ENCODE results near the gene U2SURP. TPM values are rescaled to one million over a fixed set of nuclear protein-coding genes. Genes with fewer than 3 reads are reported as not detected.

The U2SURP gene
- total RNA-seq, 1 experiment from 2014 or later = 132 TPM

DNA sequence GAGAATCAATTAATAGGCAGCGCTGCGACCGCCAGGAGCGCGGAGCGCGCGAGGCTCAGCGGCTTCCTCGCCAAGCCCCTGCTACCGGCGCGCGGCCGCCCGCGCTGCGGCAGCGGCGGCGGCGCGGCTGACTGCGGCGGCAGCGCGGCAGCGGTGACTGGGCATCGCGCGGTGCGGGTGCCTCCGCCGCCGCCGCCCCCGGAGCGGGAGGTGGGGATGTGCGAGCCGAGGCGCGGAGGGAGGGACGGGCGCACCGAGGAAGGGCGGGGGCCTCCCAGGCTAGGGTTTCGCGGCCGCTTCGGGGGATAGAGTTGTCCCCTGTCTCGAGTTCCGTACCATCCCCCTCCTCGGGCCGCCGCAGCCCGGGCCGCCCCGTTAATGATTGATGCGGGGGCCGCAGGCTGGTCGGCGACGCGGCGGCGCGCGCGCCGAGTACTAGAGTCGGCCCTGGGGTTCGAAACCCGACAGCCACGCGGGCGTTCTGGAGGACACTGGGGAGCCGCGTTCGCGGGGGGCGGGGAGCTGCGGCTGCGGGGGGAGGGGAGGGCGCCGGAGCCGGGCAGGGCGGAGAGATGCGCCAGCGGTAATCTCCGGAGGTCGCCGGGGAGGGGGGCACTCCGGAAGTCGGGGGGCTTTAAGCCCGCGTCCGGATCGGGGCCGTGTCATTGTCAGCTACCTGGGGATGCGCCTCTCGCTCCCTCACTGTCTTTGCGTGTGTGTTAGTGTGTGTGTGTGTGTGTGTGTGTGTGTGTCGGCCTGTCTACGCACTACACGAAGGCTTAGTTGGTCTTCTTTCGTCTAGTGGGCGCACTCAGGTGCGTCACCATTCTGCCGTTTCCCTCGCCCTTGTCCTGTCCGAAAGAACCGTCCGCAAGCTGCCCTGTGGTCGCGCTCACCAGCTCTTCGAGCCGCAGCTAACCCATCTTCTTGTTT lies 37.6 kb upstream of the U2SURP start, which contains the start of gene PAQR9:
Gene PAQR9, minus strand, starts transcription at position 159 of the 933 bp plus-strand sequence. CDS start 338 bp downstream, outside the sequence.
- Histone ChIP-seq H3K36me3 (ENCODE audit: control insufficient read depth in 1 of 2, insufficient read depth in 2 of 2, low read length in 2 of 2) (no peaks in the 10 kb centered on the region), H3K4me2 (ENCODE audit: low read length) (peak within 1 kb of the TSS; percentile 68), H4K20me1 (ENCODE audit: insufficient read depth) (no peaks in the 10 kb centered on the region), H3K9me2 (ENCODE audit: insufficient read depth) (no peaks in the 10 kb centered on the region), H3K9ac (ENCODE audit: low read length) (peak within 1 kb of the TSS; percentile 36; the same call in 1 of the 2 replicates), H2AFZ (ENCODE audit: low read depth, low read length, poor library complexity, severe bottlenecking) (no peak within 1 kb of the TSS), H3K4me3 (replicated peaks in 1 of 2; ENCODE audit: low read depth in 1 of 2, low read length in 2 of 2) (peak within 1 kb of the TSS; percentile 39 to 52), H3K79me2 (ENCODE audit: insufficient read depth, low read length) (no peaks in the 10 kb centered on the region), H3K9me3 (ENCODE audit: control insufficient read depth in 1 of 2, insufficient read depth in 1 of 2, low read depth in 1 of 2, low read length in 2 of 2) (no peaks in the 10 kb centered on the region), H3K4me1 (ENCODE audit: control insufficient read depth in 1 of 2, insufficient read depth in 2 of 2, low read length in 2 of 2) (peaks cover 0 to 8% of the 10 kb centered on the region in 2 experiments; a peak in 2 of 4 replicates), H3K27me3 (ENCODE audit: insufficient read depth, low read length) (no peaks in the 10 kb centered on the region), H3K27ac (ENCODE audit: low read depth, low read length) (no peak within 1 kb of the TSS; the same call in 1 of the 2 replicates)
- DNase-seq (ENCODE audit: low read depth, low spot score) (no peak), ATAC-seq (peak; percentile 59)
- intact Hi-C loops (cut with micrococcal nuclease) = no loop called here
- ChIA-PET RAD21 (ENCODE audit: low non-redundant PET in 1 of 2, low total read pairs in 2 of 2, uncharacterized antibody in 2 of 2, unreplicated experiment in 2 of 2) (no interaction called here), POLR2A (no interaction called here), CTCF (no interaction called here)
- no TSS peak for BruUV-seq (replicated peaks)
- TF ChIP-seq POLR2A (IDR thresholded peaks at IDR 0.05; ENCODE audit: borderline replicate concordance, extremely low read depth, insufficient read depth, insufficient read length) (no peak), SIN3A (IDR thresholded peaks at IDR 0.05; ENCODE audit: low read depth) (no peak), SP1 (IDR thresholded peaks at IDR 0.05; ENCODE audit: low read depth) (no peak), YY1 (IDR thresholded peaks at IDR 0.05; ENCODE audit: extremely low read depth, insufficient replicate concordance, low read depth, low read length) (no peak), EZH2 (IDR thresholded peaks at IDR 0.05) (no peak), ZNF274 (IDR thresholded peaks at IDR 0.05; ENCODE audit: low read depth, low read length) (no peak), FOSL1 (IDR thresholded peaks at IDR 0.05; ENCODE audit: low read depth) (no peak), RAD21 (IDR thresholded peaks at IDR 0.05; ENCODE audit: low read depth) (no peak)
- TF ChIP-seq, protein P1, sequence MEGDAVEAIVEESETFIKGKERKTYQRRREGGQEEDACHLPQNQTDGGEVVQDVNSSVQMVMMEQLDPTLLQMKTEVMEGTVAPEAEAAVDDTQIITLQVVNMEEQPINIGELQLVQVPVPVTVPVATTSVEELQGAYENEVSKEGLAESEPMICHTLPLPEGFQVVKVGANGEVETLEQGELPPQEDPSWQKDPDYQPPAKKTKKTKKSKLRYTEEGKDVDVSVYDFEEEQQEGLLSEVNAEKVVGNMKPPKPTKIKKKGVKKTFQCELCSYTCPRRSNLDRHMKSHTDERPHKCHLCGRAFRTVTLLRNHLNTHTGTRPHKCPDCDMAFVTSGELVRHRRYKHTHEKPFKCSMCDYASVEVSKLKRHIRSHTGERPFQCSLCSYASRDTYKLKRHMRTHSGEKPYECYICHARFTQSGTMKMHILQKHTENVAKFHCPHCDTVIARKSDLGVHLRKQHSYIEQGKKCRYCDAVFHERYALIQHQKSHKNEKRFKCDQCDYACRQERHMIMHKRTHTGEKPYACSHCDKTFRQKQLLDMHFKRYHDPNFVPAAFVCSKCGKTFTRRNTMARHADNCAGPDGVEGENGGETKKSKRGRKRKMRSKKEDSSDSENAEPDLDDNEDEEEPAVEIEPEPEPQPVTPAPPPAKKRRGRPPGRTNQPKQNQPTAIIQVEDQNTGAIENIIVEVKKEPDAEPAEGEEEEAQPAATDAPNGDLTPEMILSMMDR (IDR thresholded peaks at IDR 0.05 in 2 of 3, conservative IDR thresholded peaks at IDR 0.05 in 1 of 3; ENCODE audit: borderline replicate concordance in 1 of 3, insufficient read depth in 1 of 3, low read depth in 2 of 3, low read length in 2 of 3) = no peak

Measured in HCT116 (cell line).